IMR-90 (cell line): Measurements from ENCODE around the gene PDE5A. TPM values are rescaled to one million over a fixed set of nuclear protein-coding genes. Genes with fewer than 3 reads are reported as not detected.

Experiments
- ATAC-seq: fragments of 200-7000 bp; cut with Tn5 transposase; 2 replicates; pipeline ENCODE4 v1.9.1; 2020; ENCODE audit warnings: low read depth, mild to moderate bottlenecking, moderate library complexity
- BruUV-seq: library from RNA; stranded (reverse); fragments of 400-500 nt; replicated peaks from 2 replicates; lab custom pipeline; 2021; lab: Mats Ljungman, UMichigan
- CTCF ChIA-PET: fragments of 300-600 bp; formaldehyde crosslinking; extraction: SDS; loops from one replicate; lab custom pipeline; 2021; ENCODE audit warnings: antibody characterized with exemption; lab: Yijun Ruan, JAX
- POLR2A ChIA-PET: fragments of 300-600 bp; sonication (Branson Sonifier 250); formaldehyde crosslinking; loops from one replicate; lab custom pipeline; 2022; ENCODE audit warnings: antibody characterized with exemption; ENCODE audit not compliant: unreplicated experiment; lab: Charles Lee
- DNase-seq: peaks from one replicate; pipeline ENCODE4 v3.0.0; 2013
- H2AFZ ChIP-seq: replicated peaks from 2 replicates; pipeline ENCODE3; 2013; ENCODE audit warnings: low read length, mild to moderate bottlenecking; ENCODE audit not compliant: poor library complexity
- H2AK5ac ChIP-seq: 2 replicates; pipeline ENCODE4 v1.6.1; 2013; ENCODE audit warnings: low read depth, low read length, inconsistent platforms
- H2AK9ac ChIP-seq: replicated peaks from 2 replicates; pipeline ENCODE3; 2013; ENCODE audit warnings: mild to moderate bottlenecking, low read depth, low read length, moderate library complexity; ENCODE audit not compliant: poor library complexity
- H2BK120ac ChIP-seq: 2 replicates; pipeline ENCODE4 v1.6.1; 2013; ENCODE audit warnings: low read depth, low read length, inconsistent platforms
- H2BK15ac ChIP-seq: 3 replicates; pipeline ENCODE4 v1.6.1; 2013; ENCODE audit warnings: low read depth, low read length, inconsistent platforms
- H2BK20ac ChIP-seq: 2 replicates; pipeline ENCODE4 v1.6.1; 2013; ENCODE audit warnings: low read depth, mild to moderate bottlenecking, inconsistent platforms, low read length, moderate library complexity
- H2BK5ac ChIP-seq: 2 replicates; pipeline ENCODE4 v1.6.1; 2013; ENCODE audit warnings: mild to moderate bottlenecking, low read depth, low read length, inconsistent platforms; ENCODE audit not compliant: poor library complexity, severe bottlenecking
- H3K14ac ChIP-seq: replicated peaks from 2 replicates; pipeline ENCODE4 v1.6.1; 2013; ENCODE audit warnings: low read depth, low read length, inconsistent platforms
- H3K18ac ChIP-seq: 2 replicates; pipeline ENCODE4 v1.6.1; 2013; ENCODE audit warnings: low read depth, low read length, control low read depth
- H3K23ac ChIP-seq: 2 replicates; pipeline ENCODE4 v1.6.1; 2013; ENCODE audit warnings: low read depth, low read length, inconsistent platforms
- H3K27ac ChIP-seq: 2 replicates; pipeline ENCODE4 v1.5.1; 2013; ENCODE audit warnings: mild to moderate bottlenecking, control low read depth, low read length; ENCODE audit not compliant: insufficient read depth
- H3K27me3 ChIP-seq: 2 replicates; pipeline ENCODE4 v1.6.1; 2013; ENCODE audit warnings: low read length; ENCODE audit not compliant: control insufficient read depth, insufficient read depth
- H3K36me3 ChIP-seq: 2 replicates; pipeline ENCODE4 v1.6.1; 2013; ENCODE audit warnings: low read length, mixed read lengths; ENCODE audit not compliant: control insufficient read depth, insufficient read depth
- H3K4ac ChIP-seq: 2 replicates; pipeline ENCODE4 v1.6.1; 2013; ENCODE audit warnings: low read depth, low read length, inconsistent platforms
- H3K4me1 ChIP-seq: 2 replicates; pipeline ENCODE4 v1.6.1; 2013; ENCODE audit warnings: low read length, mixed read lengths; ENCODE audit not compliant: control insufficient read depth, insufficient read depth
- H3K4me2 ChIP-seq: 2 replicates; pipeline ENCODE4 v1.6.1; 2013; ENCODE audit warnings: low read depth, mild to moderate bottlenecking, control low read depth, low read length, moderate library complexity
- H3K4me3 ChIP-seq: 2 replicates; pipeline ENCODE4 v1.5.1; 2013; ENCODE audit warnings: low read depth, mild to moderate bottlenecking, control low read depth, low read length, moderate library complexity; ENCODE audit not compliant: insufficient read depth
- H3K56ac ChIP-seq: 2 replicates; pipeline ENCODE4 v1.6.1; 2013; ENCODE audit warnings: low read length, inconsistent platforms; ENCODE audit not compliant: insufficient read depth; ENCODE audit errors: extremely low read depth
- H3K79me1 ChIP-seq, 2 experiments: 2 replicates each; pipeline ENCODE4 v1.6.1; 2013; ENCODE audit warnings: low read length in 2 of 2, inconsistent platforms in 1 of 2, low read depth in 1 of 2
- H3K9ac ChIP-seq: 2 replicates; pipeline ENCODE4 v1.6.1; 2013; ENCODE audit warnings: low read depth, low read length, control low read depth
- H3K9me1 ChIP-seq: 2 replicates; pipeline ENCODE4 v1.6.1; 2013; ENCODE audit warnings: low read length, inconsistent platforms; ENCODE audit not compliant: insufficient read depth
- H3K9me3 ChIP-seq: 2 replicates; pipeline ENCODE4 v1.6.1; 2013; ENCODE audit warnings: low read length; ENCODE audit not compliant: control insufficient read depth, insufficient read depth
- H4K20me1 ChIP-seq: 2 replicates; pipeline ENCODE4 v1.6.1; 2013; ENCODE audit warnings: low read length, inconsistent platforms; ENCODE audit not compliant: insufficient read depth
- H4K5ac ChIP-seq: 2 replicates; pipeline ENCODE4 v1.6.1; 2013; ENCODE audit warnings: mild to moderate bottlenecking, low read depth, low read length, control low read depth
- H4K8ac ChIP-seq, 2 experiments: 2 replicates each; pipeline ENCODE4 v1.6.1; 2013; ENCODE audit warnings: low read depth in 2 of 2, low read length in 2 of 2, control low read depth in 1 of 2, inconsistent platforms in 1 of 2
- H4K91ac ChIP-seq: 2 replicates; pipeline ENCODE4 v1.6.1; 2013; ENCODE audit warnings: low read depth, low read length, inconsistent platforms; ENCODE audit not compliant: insufficient read depth
- BHLHE40 ChIP-seq: fragments of 150-350 bp; IDR thresholded peaks from 2 replicates; pipeline ENCODE4 v1.6.1; 2016; ENCODE audit warnings: mild to moderate bottlenecking, low read depth, low read length
- POLR2A ChIP-seq: IDR thresholded peaks from 2 replicates; pipeline ENCODE4 v1.6.1; 2012; ENCODE audit warnings: mild to moderate bottlenecking, low read depth, low read length
- RFX5 ChIP-seq: IDR thresholded peaks from 2 replicates; pipeline ENCODE4 v1.8.0; 2012; ENCODE audit warnings: low read depth, mild to moderate bottlenecking, low read length, moderate library complexity
- WGBS, 2 experiments: methylation state at CpG; one replicate each; pipeline versions ENCODE4 v1.1.5 to v1.1.7; 2013; ENCODE audit warnings: missing lambda C conversion rate in 2 of 2; ENCODE audit not compliant: insufficient read length in 1 of 2; ENCODE audit errors: extremely low coverage in 2 of 2; 5-methylcytosine and 5-hydroxymethylcytosine counted together
- dilution Hi-C: fragments of 300-500 bp; cut with HindIII; formaldehyde crosslinking; loops from one replicate; pipeline ENCODE4 v1.14.3; 2018; ENCODE audit warnings: low sequenced_read_pairs; ENCODE audit not compliant: unreplicated experiment
- in situ Hi-C: fragments of 300-500 bp; cut with MboI; formaldehyde crosslinking; loops from 3 replicates; pipeline ENCODE4 v1.14.3; 2019; ENCODE audit warnings: low sequenced_read_pairs, inconsistent platforms, mixed read lengths
- intact Hi-C: fragments of 100-400 bp; cut with micrococcal nuclease; formaldehyde crosslinking; loops from 2 replicates; pipeline ENCODE4 v1.10.0; 2022
- polyA plus RNA-seq, 3 experiments: library from polyadenylated mRNA; depleted of rRNA; stranded (reverse); fragments of >200 nt; gene quantifications; 2 replicates each; pipeline ENCODE4 v1.2.3, GENCODE V29; 2012; ENCODE audit warnings: low replicate concordance in 1 of 3
- total RNA-seq: library from RNA; depleted of rRNA; stranded (reverse); fragments of >200 nt; gene quantifications from 2 replicates; pipeline ENCODE4 v1.2.3, GENCODE V29; 2012

Gene PDE5A
- total and polyA plus RNA-seq, 2 of the 4 experiments (the other 2 are of a cell fraction) = 101 to 770 TPM

GRCh38 chr4:119529788-119530187 lies 98.8 kb downstream of the PDE5A start:
- no peak overlapping the region for H4K91ac ChIP-seq
- WGBS, 2 experiments = 100% methylated on average over 1 of the region's 3 CpGs; no CpG with 5 or more reads in 1 of the 2 experiments
- H4K20me1 ChIP-seq = peaks cover 27% of the 10 kb centered on the region; the same call in 1 of the 2 replicates
- H3K18ac ChIP-seq = no peak overlapping the region
- H2AK5ac ChIP-seq = no peak overlapping the region
- H2AFZ ChIP-seq = no peak overlapping the region
- H4K5ac ChIP-seq = 0 out of 2 replicates have a peak overlapping the region, but pooled peaks have one; percentile 28
- H3K4me2 ChIP-seq = no peak overlapping the region
- peaks cover 21 to 51% of the 10 kb centered on the region in 2 experiments; a peak in 3 of 4 replicates for H3K79me1 ChIP-seq
- no peak overlapping the region for H2AK9ac ChIP-seq
- no peak for TF ChIP-seq BHLHE40
- no peak for TF ChIP-seq POLR2A
- TF ChIP-seq RFX5 = no peak
- no peak overlapping the region for H3K9ac ChIP-seq
- peaks cover 33% of the 10 kb centered on the region for H3K36me3 ChIP-seq
- H3K27ac ChIP-seq = no peak overlapping the region
- peaks cover 16% of the 10 kb centered on the region for H3K9me1 ChIP-seq
- no peak overlapping the region for H3K23ac ChIP-seq
- DNase-seq (no peak), ATAC-seq (no peak)
- H4K8ac ChIP-seq = no peak overlapping the region
- in situ Hi-C loops (no loop called here), intact Hi-C loops (no loop called here), dilution Hi-C loops (no loop called here)
- H3K56ac ChIP-seq = no peak overlapping the region
- no peaks in the 10 kb centered on the region for H3K27me3 ChIP-seq
- peaks cover 22% of the 10 kb centered on the region for H3K4me1 ChIP-seq
- H3K9me3 ChIP-seq = no peaks in the 10 kb centered on the region
- H3K14ac ChIP-seq = no peak overlapping the region
- no peak overlapping the region for H2BK20ac ChIP-seq
- H2BK15ac ChIP-seq = no peak overlapping the region
- BruUV-seq = TSS peak; percentile 0
- no peak overlapping the region for H3K4me3 ChIP-seq
- POLR2A ChIA-PET = no interaction called here
- H2BK5ac ChIP-seq = peak overlapping the region; percentile 33
- H2BK120ac ChIP-seq = no peak overlapping the region
- CTCF ChIA-PET = no interaction called here
- no peak overlapping the region; the same call in 1 of the 2 replicates for H3K4ac ChIP-seq
